Activated B cell treated with CpG ODN at 0.5 μM for 24 hours (primary cell): ENCODE data around the gene VCL. TPM values are rescaled to one million over a fixed set of nuclear protein-coding genes. Genes with fewer than 3 reads are reported as not detected.
"Not testable (repeated sequence)": the region's sequence is repeated elsewhere in the genome, so short reads cannot be mapped to it uniquely, and the experiment has no call there.

ENCODE experiments used
- ATAC-seq: fragments of 200-7000 bp; cut with Tn5 transposase; one replicate; pipeline ENCODE4 v1.10.0; 2021; ENCODE audit warnings: low read depth, mild to moderate bottlenecking, moderate library complexity
- CTCF ChIA-PET: fragments of 350-600 bp; sonication (Branson Sonifier 250); formaldehyde crosslinking; loops from one replicate; lab custom pipeline; 2021; ENCODE audit warnings: antibody characterized with exemption; lab: Charles Lee
- POLR2A ChIA-PET: fragments of 350-600 bp; sonication (Branson Sonifier 250); formaldehyde crosslinking; loops from one replicate; lab custom pipeline; 2021; ENCODE audit warnings: antibody characterized with exemption; lab: Charles Lee
- DNase-seq: peaks from one replicate; pipeline ENCODE4 v3.0.0; 2022
- H3K27ac Mint-ChIP-seq: one replicate; pipeline ENCODE4 v1.8.0; 2020; ENCODE audit warnings: mixed read lengths
- H3K27me3 Mint-ChIP-seq: one replicate; pipeline ENCODE4 v1.8.0; 2021; ENCODE audit warnings: mixed read lengths
- H3K36me3 Mint-ChIP-seq: one replicate; pipeline ENCODE4 v1.8.0; 2021; ENCODE audit warnings: low read depth, mixed read lengths
- H3K4me1 Mint-ChIP-seq: one replicate; pipeline ENCODE4 v1.8.0; 2021; ENCODE audit warnings: mixed read lengths
- H3K4me3 Mint-ChIP-seq: one replicate; pipeline ENCODE4 v1.8.0; 2020; ENCODE audit warnings: mild to moderate bottlenecking, mixed read lengths
- H3K9me3 Mint-ChIP-seq: one replicate; pipeline ENCODE4 v1.8.0; 2020; ENCODE audit warnings: mixed read lengths
- CTCF ChIP-seq: fragments of 200-600 bp; IDR thresholded peaks from one replicate; pipeline ENCODE4 v1.8.0; 2022; ENCODE audit warnings: antibody characterized with exemption, mild to moderate bottlenecking
- intact Hi-C: fragments of 100-400 bp; cut with micrococcal nuclease; formaldehyde crosslinking; loops from one replicate; pipeline ENCODE4 v1.15.1; 2024
- total RNA-seq: library from RNA; stranded (reverse); gene quantifications from 2 replicates; pipeline ENCODE4 v1.2.3, GENCODE V29; 2022

VCL gene
- total RNA-seq, 1 donor from 2014 or later: 21.3 TPM

GRCh38 chr10:74029943-74030342 lies 32.0 kb downstream of the VCL start:
- ATAC-seq (no peak), DNase-seq (no peak)
- H3K36me3 Mint-ChIP-seq: peaks cover 1% of the 10 kb centered on the region
- H3K9me3 Mint-ChIP-seq: no peaks in the 10 kb centered on the region
- intact Hi-C loops: no loop called here
- H3K4me1 Mint-ChIP-seq: peaks cover 23% of the 10 kb centered on the region
- POLR2A ChIA-PET: interaction anchor here (0.6 kb wide), 1 partner anchor 7 kb away, joined by 3 read pairs; no protein-coding TSS in a partner anchor
- no peak overlapping the region for H3K27ac Mint-ChIP-seq
- CTCF ChIA-PET: interaction anchor here (1.0 kb wide), 1 partner anchor 144 kb away, joined by 3 read pairs; no protein-coding TSS in a partner anchor
- TF ChIP-seq CTCF: no peak
- H3K27me3 Mint-ChIP-seq: no peaks in the 10 kb centered on the region
- H3K4me3 Mint-ChIP-seq: no peak overlapping the region

- H3K27me3 Mint-ChIP-seq, ATAC-seq, H3K9me3 Mint-ChIP-seq, CTCF ChIA-PET, intact Hi-C loops, H3K36me3 Mint-ChIP-seq, H3K4me3 Mint-ChIP-seq, DNase-seq, H3K27ac Mint-ChIP-seq: not testable (repeated sequence)
- peaks cover 30% of the 10 kb centered on the region for H3K4me1 Mint-ChIP-seq
- POLR2A ChIA-PET: interaction anchor here (0.6 to 0.7 kb wide), 2 partner anchors 70 to 76 kb away, joined by 5 to 6 read pairs; no protein-coding TSS in a partner anchor
Measured at GRCh38 chr10:74032208-74032607, 34.3 kb downstream of the VCL start.

- DNase-seq: no peak
Measured at GRCh38 chr10:74032900-74033655, 35.2 kb downstream of the VCL start.

GRCh38 chr10:74033702-74034101 lies 35.8 kb downstream of the VCL start:
- peak overlapping the region; percentile 73 for H3K27ac Mint-ChIP-seq
- peaks cover 30% of the 10 kb centered on the region for H3K4me1 Mint-ChIP-seq
- POLR2A ChIA-PET: no interaction called here
- CTCF ChIA-PET: interaction anchor here (1.2 to 1.4 kb wide), 2 partner anchors 47 to 154 kb away, joined by 4 to 5 read pairs; no protein-coding TSS in a partner anchor
- intact Hi-C loops: no loop called here
- H3K9me3 Mint-ChIP-seq: no peaks in the 10 kb centered on the region
- H3K36me3 Mint-ChIP-seq: peaks cover 1% of the 10 kb centered on the region
- no peak for ATAC-seq
- no peak overlapping the region for H3K4me3 Mint-ChIP-seq
- no peaks in the 10 kb centered on the region for H3K27me3 Mint-ChIP-seq
- no peak for TF ChIP-seq CTCF
- DNase-seq: no peak

More at GRCh38 chr10:74032900-74033655, 35.2 kb downstream of the VCL start:
- no peak for TF ChIP-seq CTCF
- H3K36me3 Mint-ChIP-seq: peaks cover 1% of the 10 kb centered on the region
- H3K4me1 Mint-ChIP-seq: peaks cover 30% of the 10 kb centered on the region
- H3K4me3 Mint-ChIP-seq: no peak overlapping the region
- no peaks in the 10 kb centered on the region for H3K27me3 Mint-ChIP-seq
- CTCF ChIA-PET: interaction anchor here (1.2 to 1.4 kb wide), 2 partner anchors 48 to 153 kb away, joined by 4 to 5 read pairs; no protein-coding TSS in a partner anchor
- ATAC-seq: no peak
- intact Hi-C loops: no loop called here
- peak overlapping the region; percentile 73 for H3K27ac Mint-ChIP-seq
- POLR2A ChIA-PET: no interaction called here
- H3K9me3 Mint-ChIP-seq: no peaks in the 10 kb centered on the region

GRCh38 chr10:74034301-74034700 lies 36.4 kb downstream of the VCL start:
- CTCF ChIA-PET: interaction anchor here (0.8 to 1.4 kb wide), 3 partner anchors 8 to 154 kb away, joined by 3 to 5 read pairs (median 3); no protein-coding TSS in a partner anchor

More at GRCh38 chr10:74034301-74034700, 36.4 kb downstream of the VCL start:
- peak overlapping the region; percentile 3 for H3K4me3 Mint-ChIP-seq
- peaks cover 1% of the 10 kb centered on the region for H3K36me3 Mint-ChIP-seq
- no peaks in the 10 kb centered on the region for H3K27me3 Mint-ChIP-seq
- DNase-seq (no peak), ATAC-seq (peak; percentile 52)
- H3K27ac Mint-ChIP-seq: peak overlapping the region; percentile 73
- no peaks in the 10 kb centered on the region for H3K9me3 Mint-ChIP-seq
- POLR2A ChIA-PET: interaction anchor here (0.7 kb wide), 1 partner anchor 14 kb away, joined by 3 read pairs; no protein-coding TSS in a partner anchor
- no peak for TF ChIP-seq CTCF
- H3K4me1 Mint-ChIP-seq: peaks cover 30% of the 10 kb centered on the region
- intact Hi-C loops: no loop called here
